ENCODE results near the gene MARK4.
"Not testable (repeated sequence)": the region's sequence is repeated elsewhere in the genome, so short reads cannot be mapped to it uniquely, and the experiment has no call there.

Gene MARK4

GRCh38 chr19:45256836-45257235 is 5.8 kb downstream of the MARK4 start:
- no peak for DNase-seq (ENCODE audit: low read depth)
- TF ChIP-seq, protein P1, sequence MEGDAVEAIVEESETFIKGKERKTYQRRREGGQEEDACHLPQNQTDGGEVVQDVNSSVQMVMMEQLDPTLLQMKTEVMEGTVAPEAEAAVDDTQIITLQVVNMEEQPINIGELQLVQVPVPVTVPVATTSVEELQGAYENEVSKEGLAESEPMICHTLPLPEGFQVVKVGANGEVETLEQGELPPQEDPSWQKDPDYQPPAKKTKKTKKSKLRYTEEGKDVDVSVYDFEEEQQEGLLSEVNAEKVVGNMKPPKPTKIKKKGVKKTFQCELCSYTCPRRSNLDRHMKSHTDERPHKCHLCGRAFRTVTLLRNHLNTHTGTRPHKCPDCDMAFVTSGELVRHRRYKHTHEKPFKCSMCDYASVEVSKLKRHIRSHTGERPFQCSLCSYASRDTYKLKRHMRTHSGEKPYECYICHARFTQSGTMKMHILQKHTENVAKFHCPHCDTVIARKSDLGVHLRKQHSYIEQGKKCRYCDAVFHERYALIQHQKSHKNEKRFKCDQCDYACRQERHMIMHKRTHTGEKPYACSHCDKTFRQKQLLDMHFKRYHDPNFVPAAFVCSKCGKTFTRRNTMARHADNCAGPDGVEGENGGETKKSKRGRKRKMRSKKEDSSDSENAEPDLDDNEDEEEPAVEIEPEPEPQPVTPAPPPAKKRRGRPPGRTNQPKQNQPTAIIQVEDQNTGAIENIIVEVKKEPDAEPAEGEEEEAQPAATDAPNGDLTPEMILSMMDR (conservative IDR thresholded peaks at IDR 0.05; ENCODE audit: control insufficient read depth, insufficient read depth, low read depth, low read length) = no peak
- no peak overlapping the region for H3K4me3 ChIP-seq (ENCODE audit: control insufficient read depth, low read depth, low read length)

GRCh38 chr19:45258862-45259261 is 7.8 kb downstream of the MARK4 start:
- TF ChIP-seq, protein P1 (conservative IDR thresholded peaks at IDR 0.05; ENCODE audit: control insufficient read depth, insufficient read depth, low read depth, low read length) = no peak
- DNase-seq (ENCODE audit: low read depth) = no peak
- no peak overlapping the region for H3K4me3 ChIP-seq (ENCODE audit: control insufficient read depth, low read depth, low read length)

DNA sequence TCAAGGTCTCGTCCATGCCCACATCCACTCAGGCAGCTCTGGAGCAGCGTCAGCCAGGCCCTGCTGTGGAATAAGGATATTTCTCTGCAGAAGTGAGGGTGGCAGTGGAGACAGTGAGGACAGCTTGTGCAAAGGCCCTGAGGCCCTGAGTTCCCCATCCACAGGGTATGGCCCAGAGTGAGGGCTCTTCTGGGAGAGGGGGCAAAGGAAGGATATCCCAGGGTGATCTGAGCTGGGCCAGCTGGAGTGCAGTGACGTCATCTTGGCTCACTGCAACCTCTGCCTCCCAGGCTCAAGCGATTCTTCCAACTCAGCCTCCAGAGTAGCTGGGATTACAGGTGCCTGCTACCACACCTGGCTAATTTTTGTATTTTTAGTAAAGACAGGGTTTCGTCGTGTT is 11.5 kb downstream of the MARK4 start:
- H3K4me3 ChIP-seq (ENCODE audit: control insufficient read depth, low read depth, low read length) = no peak overlapping the region
- DNase-seq (ENCODE audit: low read depth) = no peak
- TF ChIP-seq, protein P1 (conservative IDR thresholded peaks at IDR 0.05; ENCODE audit: control insufficient read depth, insufficient read depth, low read depth, low read length) = no peak

DNA sequence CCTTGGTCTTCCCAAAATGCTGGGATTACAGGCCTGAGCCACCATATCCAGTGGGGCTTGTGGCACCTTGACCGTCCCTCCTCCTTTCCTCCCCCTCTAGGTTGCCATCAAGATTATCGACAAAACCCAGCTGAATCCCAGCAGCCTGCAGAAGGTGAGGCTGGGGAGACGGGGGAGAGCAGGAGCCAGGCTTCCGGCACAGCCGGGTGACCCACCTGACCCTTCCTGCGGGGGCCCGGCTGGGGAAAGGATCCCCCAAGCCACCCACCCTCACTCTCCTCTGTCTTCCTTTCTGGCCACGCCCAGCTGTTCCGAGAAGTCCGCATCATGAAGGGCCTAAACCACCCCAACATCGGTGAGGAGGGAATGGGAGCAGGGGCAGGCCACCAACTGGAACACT is 11.9 kb downstream of the MARK4 start:
- TF ChIP-seq, protein P1 (conservative IDR thresholded peaks at IDR 0.05; ENCODE audit: control insufficient read depth, insufficient read depth, low read depth, low read length) = no peak
- no peak for DNase-seq (ENCODE audit: low read depth)
- no peak overlapping the region for H3K4me3 ChIP-seq (ENCODE audit: control insufficient read depth, low read depth, low read length)

DNA sequence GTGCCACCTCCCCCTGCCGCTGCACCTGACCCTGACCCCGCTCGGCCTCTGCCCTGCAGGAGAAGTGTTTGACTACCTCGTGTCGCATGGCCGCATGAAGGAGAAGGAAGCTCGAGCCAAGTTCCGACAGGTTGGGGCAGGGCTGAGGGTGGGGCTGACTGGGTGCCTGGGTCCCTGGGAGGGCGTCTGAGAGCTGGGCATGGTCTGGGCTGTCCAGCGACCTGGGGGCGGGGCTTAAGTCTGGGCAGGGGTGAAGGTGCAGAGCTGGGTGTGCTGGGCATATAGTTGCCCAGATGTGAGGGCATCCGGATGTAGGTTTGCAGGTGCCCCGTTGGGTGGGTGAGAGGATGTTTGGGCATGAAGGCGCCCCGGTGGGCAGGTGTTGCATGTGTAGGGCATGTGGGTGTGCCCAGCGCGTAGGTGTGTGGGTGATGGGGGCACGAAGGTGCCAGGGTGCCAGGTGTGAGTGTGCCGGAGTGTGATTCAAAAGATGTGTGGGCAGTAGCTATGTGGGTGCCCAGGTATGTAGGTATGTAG is 13.8 kb downstream of the MARK4 start:
- TF ChIP-seq, protein P1 (conservative IDR thresholded peaks at IDR 0.05; ENCODE audit: control insufficient read depth, insufficient read depth, low read depth, low read length) = no peak
- DNase-seq (ENCODE audit: low read depth) = no peak
- H3K4me3 ChIP-seq (ENCODE audit: control insufficient read depth, low read depth, low read length) = no peak overlapping the region

- TF ChIP-seq, protein P1 (conservative IDR thresholded peaks at IDR 0.05; ENCODE audit: control insufficient read depth, insufficient read depth, low read depth, low read length) = no peak
- no peak overlapping the region for H3K4me3 ChIP-seq (ENCODE audit: control insufficient read depth, low read depth, low read length)
- no peak for DNase-seq (ENCODE audit: low read depth)
Measured at GRCh38 chr19:45265375-45265774, 14.3 kb downstream of the MARK4 start.

- H3K4me3 ChIP-seq (ENCODE audit: control insufficient read depth, low read depth, low read length) = no peak overlapping the region
- DNase-seq (ENCODE audit: low read depth) = no peak
- TF ChIP-seq, protein P1 (conservative IDR thresholded peaks at IDR 0.05; ENCODE audit: control insufficient read depth, insufficient read depth, low read depth, low read length) = no peak
Measured at GRCh38 chr19:45267296-45267695, 16.2 kb downstream of the MARK4 start.

- not testable (repeated sequence) for DNase-seq (ENCODE audit: low read depth); H3K4me3 ChIP-seq (ENCODE audit: control insufficient read depth, low read depth, low read length)
Measured at GRCh38 chr19:45269939-45270338, 18.9 kb downstream of the MARK4 start.
